Naive B cell (primary cell): Measurements from ENCODE around the gene RBMS3. TPM values are rescaled to one million over a fixed set of nuclear protein-coding genes. Genes with fewer than 3 reads are reported as not detected.

Experiments
- ATAC-seq, 2 donors: fragments of 150-1000 bp; cut with Tn5 transposase; 2 replicates each; pipeline ENCODE4 v1.10.0; 2021; ENCODE audit warnings: low read depth in 2 of 2, mild to moderate bottlenecking in 2 of 2, moderate library complexity in 2 of 2
- DNase-seq: peaks from one replicate; pipeline ENCODE4 v3.0.0; 2022
- H3K27ac Mint-ChIP-seq, 6 donors: one replicate each; pipeline ENCODE4 v1.8.0; 2020 to 2022; ENCODE audit warnings: mild to moderate bottlenecking in 6 of 6, mixed read lengths in 6 of 6, moderate library complexity in 5 of 6, inconsistent platforms in 2 of 6
- H3K27me3 Mint-ChIP-seq, 3 donors: one replicate each; pipeline ENCODE4 v1.8.0; 2021 to 2022; ENCODE audit warnings: mixed read lengths in 3 of 3, mild to moderate bottlenecking in 1 of 3
- H3K36me3 Mint-ChIP-seq, 2 donors: one replicate each; pipeline ENCODE4 v1.8.0; 2020 to 2022; ENCODE audit warnings: mixed read lengths in 2 of 2, inconsistent platforms in 1 of 2, mild to moderate bottlenecking in 1 of 2
- H3K4me1 Mint-ChIP-seq, 3 donors: one replicate each; pipeline ENCODE4 v1.8.0; 2020 to 2022; ENCODE audit warnings: mixed read lengths in 3 of 3, inconsistent platforms in 1 of 3, mild to moderate bottlenecking in 1 of 3, moderate library complexity in 1 of 3
- H3K4me3 Mint-ChIP-seq, 8 donors: one replicate each; pipeline ENCODE4 v1.8.0; 2020 to 2022; ENCODE audit warnings: mild to moderate bottlenecking in 8 of 8, mixed read lengths in 8 of 8, moderate library complexity in 8 of 8, inconsistent platforms in 2 of 8
- H3K9me3 Mint-ChIP-seq, 7 donors: one replicate each; pipeline ENCODE4 v1.8.0; 2020 to 2022; ENCODE audit warnings: mixed read lengths in 7 of 7, mild to moderate bottlenecking in 5 of 7, inconsistent platforms in 2 of 7, moderate library complexity in 1 of 7
- polyA plus RNA-seq, 6 donors: library from polyadenylated mRNA; unstranded; fragments of 300-500 nt; fragmentation: Illumina TruSeq; gene quantifications; one replicate each; pipeline ENCODE4 v1.2.3, GENCODE V29; 2021; ENCODE audit warnings: low read depth in 6 of 6

The RBMS3 gene
- polyA plus RNA-seq, 6 donors from 2014 or later = 0.12 to 1.3 (median 0.45) TPM; not detected in 3

GRCh38 chr3:29896856-29897255 is 616.0 kb downstream of the RBMS3 start:
- H3K27ac Mint-ChIP-seq = no peak overlapping the region
- no peak for ATAC-seq
- peaks cover 0 to 5% (median 0%) of the 10 kb centered on the region in 3 donors for H3K27me3 Mint-ChIP-seq
- H3K9me3 Mint-ChIP-seq = peaks cover 0 to 1% (median 0%) of the 10 kb centered on the region in 7 donors
- H3K4me1 Mint-ChIP-seq = no peaks in the 10 kb centered on the region
- no peaks in the 10 kb centered on the region for H3K36me3 Mint-ChIP-seq
- no peak for DNase-seq
- no peak overlapping the region for H3K4me3 Mint-ChIP-seq

DNA sequence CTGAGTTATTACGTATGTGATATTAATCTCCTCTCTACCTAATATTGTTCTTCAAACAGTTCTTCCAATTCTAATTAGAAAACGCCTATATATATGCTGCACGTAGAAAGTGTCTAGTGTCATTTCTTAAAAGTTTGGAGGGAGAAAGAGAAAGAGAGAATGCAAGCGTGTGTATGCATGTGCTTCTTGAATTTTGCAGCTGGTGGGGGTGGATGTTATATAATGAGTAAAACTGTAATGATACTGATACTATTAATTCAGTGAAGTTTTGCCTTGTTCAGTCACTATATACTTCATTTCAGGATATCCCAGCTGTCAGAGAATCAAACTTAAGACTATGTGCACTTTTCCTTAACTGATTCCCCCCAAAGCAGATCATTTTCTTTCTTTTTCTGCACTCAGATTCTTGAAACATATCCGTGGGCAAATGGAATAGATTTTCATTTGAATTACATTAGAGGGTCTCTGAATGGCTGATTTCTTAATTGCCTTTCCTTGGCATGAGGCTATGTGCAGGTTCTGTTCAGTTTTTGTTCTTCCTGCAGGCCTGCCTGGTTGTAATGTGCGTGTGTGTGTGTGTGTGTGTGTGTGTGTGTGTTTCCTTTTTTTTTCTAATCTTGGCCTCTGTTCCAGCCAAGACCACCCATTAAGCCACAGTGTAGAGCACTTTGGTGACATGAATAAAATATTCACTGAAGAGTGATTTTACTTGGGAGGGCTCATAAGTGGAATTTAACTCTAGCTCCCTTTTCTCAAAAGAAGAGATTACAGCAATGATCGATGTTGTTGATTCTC is 617.5 kb downstream of the RBMS3 start:
- Mint-ChIP-seq H3K9me3 (peaks cover 0 to 1% (median 0%) of the 10 kb centered on the region in 7 donors), H3K27me3 (peaks cover 0 to 5% (median 0%) of the 10 kb centered on the region in 3 donors), H3K36me3 (no peaks in the 10 kb centered on the region)

GRCh38 chr3:29899021-29899420 is 618.1 kb downstream of the RBMS3 start:
- DNase-seq (no peak), ATAC-seq (no peak)
- H3K4me3 Mint-ChIP-seq = no peak overlapping the region
- peaks cover 0 to 5% (median 0%) of the 10 kb centered on the region in 3 donors for H3K27me3 Mint-ChIP-seq
- peaks cover 0 to 1% (median 0%) of the 10 kb centered on the region in 7 donors for H3K9me3 Mint-ChIP-seq
- no peak overlapping the region for H3K27ac Mint-ChIP-seq
- no peaks in the 10 kb centered on the region for H3K4me1 Mint-ChIP-seq
- H3K36me3 Mint-ChIP-seq = no peaks in the 10 kb centered on the region

More for the DNA sequence above, 617.5 kb downstream of the RBMS3 start:
- DNase-seq = no peak
- ATAC-seq = no peak
- Mint-ChIP-seq H3K4me1 (no peaks in the 10 kb centered on the region), H3K4me3 (no peak overlapping the region), H3K27ac (no peak overlapping the region)

DNA sequence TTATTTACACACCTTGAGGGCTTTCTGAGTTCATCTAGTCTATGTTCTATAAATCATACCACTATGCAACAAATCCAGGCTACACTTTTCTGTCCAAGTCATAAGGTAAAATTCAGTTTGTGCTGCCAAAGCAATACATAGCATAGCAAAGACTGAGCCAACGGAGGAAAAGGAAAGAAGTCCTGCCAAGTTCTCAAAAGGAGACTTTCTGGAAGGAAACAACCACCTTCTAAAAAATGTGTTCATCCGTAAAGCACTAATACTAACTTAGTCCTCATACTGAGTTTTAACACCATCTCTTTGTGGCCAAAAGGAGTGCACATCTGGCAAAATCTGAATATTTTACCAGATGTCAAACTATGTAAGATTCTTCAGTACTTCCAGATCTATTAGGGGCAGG is 620.2 kb downstream of the RBMS3 start:
- Mint-ChIP-seq H3K4me3 (no peak overlapping the region), H3K27me3 (peaks cover 0 to 5% (median 0%) of the 10 kb centered on the region in 3 donors), H3K9me3 (peaks cover 0 to 1% (median 0%) of the 10 kb centered on the region in 7 donors), H3K4me1 (no peaks in the 10 kb centered on the region), H3K27ac (no peak overlapping the region), H3K36me3 (no peaks in the 10 kb centered on the region)
- DNase-seq (no peak), ATAC-seq (no peak)

GRCh38 chr3:29903600-29903999 is 622.7 kb downstream of the RBMS3 start:
- Mint-ChIP-seq H3K4me3 (no peak overlapping the region), H3K4me1 (no peaks in the 10 kb centered on the region), H3K27ac (no peak overlapping the region), H3K36me3 (no peaks in the 10 kb centered on the region), H3K9me3 (no peaks in the 10 kb centered on the region), H3K27me3 (no peaks in the 10 kb centered on the region)
- DNase-seq (no peak), ATAC-seq (no peak)

DNA sequence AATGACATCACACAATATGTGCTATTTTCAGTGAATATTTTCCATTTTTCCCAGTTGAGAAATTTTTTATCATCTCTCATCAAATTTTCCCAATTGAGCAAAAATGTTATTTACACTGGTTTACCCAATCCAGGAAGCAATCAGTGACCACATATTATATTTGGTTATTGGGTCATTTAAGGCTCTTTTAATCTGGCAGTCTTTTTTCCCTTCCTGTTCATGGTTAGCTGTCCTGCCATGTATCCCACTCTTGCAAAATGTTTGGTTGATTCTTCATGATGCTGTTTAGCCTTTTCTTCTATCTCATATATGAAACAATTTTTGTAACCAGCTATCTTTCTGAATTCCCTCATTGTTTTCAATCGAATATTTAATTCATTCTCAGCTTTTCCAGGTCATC is 626.0 kb downstream of the RBMS3 start:
- Mint-ChIP-seq H3K4me3 (no peak overlapping the region), H3K27me3 (peaks cover 0 to 9% (median 0%) of the 10 kb centered on the region in 3 donors), H3K36me3 (no peaks in the 10 kb centered on the region), H3K27ac (no peak overlapping the region), H3K9me3 (no peaks in the 10 kb centered on the region), H3K4me1 (no peaks in the 10 kb centered on the region)
- DNase-seq = no peak
- ATAC-seq = no peak

DNA sequence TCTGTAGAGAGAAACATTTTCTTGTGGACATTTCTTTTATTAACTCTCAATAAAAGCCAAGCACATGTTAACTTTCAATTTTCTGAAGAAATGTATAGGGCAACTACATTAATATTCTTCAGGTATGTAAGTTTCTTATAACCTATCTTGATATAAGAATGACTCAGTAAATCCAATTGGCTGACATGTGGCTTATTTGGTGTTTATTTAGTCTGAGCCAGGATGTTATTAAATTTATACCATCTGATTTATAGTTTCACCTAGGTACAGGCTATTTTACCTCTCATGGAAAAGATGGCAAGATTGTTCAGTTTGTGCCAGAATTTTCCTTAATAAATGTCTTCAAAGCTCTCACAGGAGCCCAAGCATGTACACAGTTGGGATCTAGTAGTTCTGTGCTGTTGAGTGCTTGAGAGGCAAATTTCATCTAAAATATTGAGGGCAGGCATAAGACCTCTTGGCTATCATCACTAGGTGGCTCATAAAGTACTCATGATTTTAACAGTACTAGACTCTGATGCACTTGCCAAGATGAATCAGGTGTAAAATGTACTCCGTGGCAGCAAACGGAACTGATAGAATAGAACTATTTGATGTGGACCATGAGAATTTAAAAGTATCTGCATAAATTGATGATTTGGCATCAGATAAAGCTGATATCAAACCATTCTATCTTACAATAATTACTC is 631.9 kb downstream of the RBMS3 start:
- Mint-ChIP-seq H3K27ac (no peak overlapping the region), H3K4me3 (no peak overlapping the region), H3K27me3 (peaks cover 0 to 9% (median 6%) of the 10 kb centered on the region in 3 donors), H3K36me3 (no peaks in the 10 kb centered on the region), H3K9me3 (peaks cover 0 to 4% (median 0%) of the 10 kb centered on the region in 7 donors), H3K4me1 (no peaks in the 10 kb centered on the region)
- DNase-seq (no peak), ATAC-seq (no peak)

DNA sequence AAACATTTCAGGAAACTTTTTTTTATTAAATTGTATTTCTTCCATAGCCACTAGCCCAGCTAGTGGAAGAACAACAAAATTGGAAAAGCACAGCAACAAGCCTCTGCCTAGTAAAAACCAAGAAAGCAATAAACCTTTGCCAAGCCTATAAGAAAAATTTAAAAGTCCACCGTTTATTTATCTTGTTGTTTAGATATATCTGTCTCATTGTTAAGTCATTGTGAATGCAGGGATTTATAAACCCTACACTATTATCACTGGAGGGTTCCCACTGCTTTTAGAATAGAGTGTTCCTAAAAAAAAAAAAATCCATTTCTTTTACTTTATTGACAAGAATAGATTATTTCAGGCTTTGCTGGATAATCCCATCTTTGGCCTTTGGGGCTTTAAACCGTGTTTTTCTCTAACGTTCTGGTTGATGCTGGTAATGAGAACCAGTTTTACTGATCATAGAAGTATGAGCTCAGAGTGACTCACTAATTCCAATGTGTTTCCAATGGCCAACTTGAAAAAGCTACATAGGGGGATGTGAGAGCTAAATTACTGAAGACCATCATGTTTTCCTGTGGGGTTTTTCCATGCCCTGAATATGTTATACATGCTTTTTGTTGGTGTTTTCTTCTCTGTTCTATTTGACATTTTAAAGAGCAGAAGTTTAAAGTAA is 634.1 kb downstream of the RBMS3 start:
- Mint-ChIP-seq H3K27me3 (peaks cover 0 to 12% (median 6%) of the 10 kb centered on the region in 3 donors), H3K9me3 (peaks cover 0 to 4% (median 0%) of the 10 kb centered on the region in 7 donors), H3K4me1 (no peaks in the 10 kb centered on the region), H3K36me3 (no peaks in the 10 kb centered on the region), H3K27ac (no peak overlapping the region), H3K4me3 (no peak overlapping the region)
- ATAC-seq (no peak), DNase-seq (no peak)

DNA sequence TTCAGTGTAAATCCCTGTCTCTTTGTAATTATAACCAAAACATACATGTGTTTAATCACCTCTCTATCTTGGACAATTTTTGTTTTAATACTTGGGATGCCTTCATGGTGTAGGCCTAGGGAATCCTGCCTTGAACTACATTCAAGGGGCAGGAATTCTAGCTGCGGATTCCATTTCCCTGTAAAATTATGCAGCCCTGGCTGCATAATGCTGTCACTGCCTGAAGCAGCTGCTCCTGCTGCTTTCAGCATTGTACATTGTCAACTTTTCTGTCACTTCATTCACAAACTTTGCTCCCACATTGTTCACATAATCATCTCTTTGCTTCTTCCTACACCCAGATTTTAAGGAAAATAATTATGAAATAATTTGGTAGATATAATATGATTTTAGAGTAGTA is 638.7 kb downstream of the RBMS3 start:
- Mint-ChIP-seq H3K4me3 (no peak overlapping the region), H3K9me3 (peaks cover 0 to 4% (median 0%) of the 10 kb centered on the region in 7 donors), H3K4me1 (no peaks in the 10 kb centered on the region), H3K27ac (no peak overlapping the region), H3K36me3 (no peaks in the 10 kb centered on the region), H3K27me3 (peaks cover 0 to 6% (median 3%) of the 10 kb centered on the region in 3 donors)
- DNase-seq = no peak
- no peak for ATAC-seq

DNA sequence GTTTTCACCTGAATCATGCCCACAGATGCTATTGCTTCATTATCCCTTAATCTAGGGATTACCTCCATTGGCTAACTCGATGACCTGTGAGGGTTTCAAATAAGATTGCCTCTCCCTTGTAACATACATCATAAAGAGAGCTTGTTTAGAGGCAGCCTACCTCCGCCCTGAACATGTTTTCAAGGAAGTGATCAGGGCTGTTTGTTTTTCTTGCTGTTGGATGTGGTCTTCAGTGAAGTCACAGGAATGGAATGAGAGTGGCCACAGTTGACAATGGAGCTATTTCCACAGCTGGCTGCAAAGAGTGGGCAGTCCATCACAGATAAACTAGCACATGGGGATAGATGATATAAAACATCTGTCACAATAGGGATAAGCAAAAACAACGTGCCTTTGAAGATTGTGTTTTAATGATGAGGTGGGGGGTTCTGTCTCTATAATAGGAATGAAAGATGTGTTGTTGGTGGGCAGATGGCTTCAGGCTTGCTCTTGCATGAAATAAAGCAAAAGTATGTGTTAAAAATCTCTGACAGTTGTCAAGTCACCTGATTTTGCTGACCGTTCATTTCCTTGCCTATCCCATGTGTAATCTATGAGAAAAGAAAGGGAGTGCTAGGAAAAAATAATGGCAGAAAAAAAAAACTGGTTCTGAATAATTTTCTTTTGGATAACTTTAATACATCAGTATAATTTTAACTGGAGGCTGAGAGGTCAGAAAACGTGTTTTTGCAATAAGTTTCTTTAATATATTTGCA is 642.3 kb downstream of the RBMS3 start:
- Mint-ChIP-seq H3K4me3 (no peak overlapping the region), H3K27ac (no peak overlapping the region), H3K27me3 (peaks cover 0 to 7% (median 0%) of the 10 kb centered on the region in 3 donors), H3K4me1 (no peaks in the 10 kb centered on the region), H3K9me3 (no peaks in the 10 kb centered on the region), H3K36me3 (no peaks in the 10 kb centered on the region)
- DNase-seq (no peak), ATAC-seq (no peak)

DNA sequence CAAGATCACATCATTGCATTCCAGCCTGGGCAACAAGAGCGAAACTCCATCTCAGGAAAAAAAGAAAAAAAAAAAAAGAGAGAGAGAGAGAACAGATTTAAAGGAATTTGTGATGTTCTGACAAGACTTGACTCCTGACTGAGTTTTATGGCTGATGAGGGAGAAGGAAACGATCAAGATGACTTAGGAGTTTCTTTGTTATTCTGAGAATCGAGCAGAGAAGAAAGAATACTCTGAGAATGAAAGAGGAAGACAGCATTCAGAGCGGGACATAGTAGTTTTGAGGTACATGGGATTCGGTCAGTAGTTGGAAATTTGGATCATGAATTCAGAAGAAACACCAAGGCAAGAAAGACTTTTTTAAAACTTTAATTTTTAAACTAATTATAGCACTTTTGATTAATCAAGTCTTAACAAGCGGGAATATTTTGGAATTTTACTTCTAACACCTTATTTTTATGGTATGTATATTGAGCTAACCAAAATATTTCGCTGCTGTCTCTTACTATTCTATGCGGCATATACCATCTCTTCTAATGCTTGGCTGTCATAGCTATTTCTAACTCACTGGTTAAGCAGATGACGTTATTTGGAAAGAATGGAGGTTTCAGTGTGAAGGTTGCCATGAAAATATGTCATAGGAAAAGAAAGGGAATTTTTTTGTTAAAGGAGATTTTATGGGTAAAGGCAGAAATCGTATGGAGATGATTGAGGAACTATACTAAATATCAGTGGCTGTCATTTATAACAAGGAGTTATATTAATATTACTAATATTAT is 644.1 kb downstream of the RBMS3 start:
- Mint-ChIP-seq H3K27me3 (peaks cover 0 to 4% (median 0%) of the 10 kb centered on the region in 3 donors), H3K4me3 (no peak overlapping the region), H3K9me3 (no peaks in the 10 kb centered on the region), H3K4me1 (no peaks in the 10 kb centered on the region), H3K36me3 (no peaks in the 10 kb centered on the region), H3K27ac (no peak overlapping the region)
- DNase-seq (no peak), ATAC-seq (no peak)

GRCh38 chr3:29926378-29926777 is 645.5 kb downstream of the RBMS3 start:
- Mint-ChIP-seq H3K27me3 (peaks cover 0 to 10% (median 0%) of the 10 kb centered on the region in 3 donors), H3K27ac (no peak overlapping the region), H3K9me3 (no peaks in the 10 kb centered on the region), H3K36me3 (no peaks in the 10 kb centered on the region), H3K4me1 (no peaks in the 10 kb centered on the region), H3K4me3 (no peak overlapping the region)
- no peak for DNase-seq
- ATAC-seq = no peak
